A673 (cell line): ENCODE data around the gene UTS2R.

Experiments
- EZH2 ChIP-seq: fragments of 200-600 bp; sonication (generic); IDR thresholded peaks from 2 replicates; pipeline ENCODE4 v1.6.1; 2017; ENCODE audit warnings: borderline replicate concordance, low read depth, mild to moderate bottlenecking, mixed read lengths, antibody characterized with exemption, low read length; ENCODE audit not compliant: poor library complexity, severe bottlenecking
- TF ChIP-seq, protein P1 (sequence below): fragments of 300-800, 200-600 bp; sonication (generic); conservative IDR thresholded peaks from 2 replicates; pipeline ENCODE4 v1.5.1; 2017; ENCODE audit warnings: low read depth, mild to moderate bottlenecking, antibody characterized with exemption, low read length, moderate library complexity, mixed read lengths

DNA sequence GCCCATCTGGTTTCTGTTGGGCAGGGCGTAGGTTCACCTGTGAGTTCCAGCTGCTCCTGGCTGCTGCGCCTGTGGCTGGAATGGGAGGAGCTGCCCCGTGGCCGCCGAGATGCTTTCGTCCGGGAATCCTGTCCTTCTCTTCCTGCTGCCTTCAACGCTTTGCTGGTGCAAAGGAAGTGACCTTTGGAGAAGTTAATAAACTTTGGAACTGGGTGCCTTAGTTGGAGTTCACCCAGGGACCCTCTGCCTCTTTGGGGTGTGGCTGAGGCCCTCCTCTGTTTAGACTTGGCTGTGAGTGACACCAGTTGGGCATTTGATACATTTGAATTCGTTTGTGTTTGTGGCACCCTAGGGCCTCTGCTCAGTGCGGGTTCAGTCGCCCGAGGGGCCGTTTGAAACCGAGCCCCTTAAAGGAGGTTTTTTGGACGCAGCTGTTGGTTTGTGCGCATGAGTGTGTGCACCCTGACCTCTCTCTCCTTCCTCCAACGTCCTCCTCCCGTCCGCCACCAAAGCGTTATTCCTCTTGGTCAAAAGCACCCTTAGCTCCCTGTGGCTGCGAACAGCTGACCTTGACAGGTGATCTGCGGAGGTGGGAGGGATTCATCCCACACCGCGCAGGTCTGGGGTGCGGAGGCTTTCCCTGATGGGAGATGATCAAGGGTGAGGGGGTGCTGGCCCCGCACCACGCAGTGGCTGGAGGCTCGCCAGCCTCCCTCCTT, 29.0 kb upstream of the UTS2R start:
- TF ChIP-seq, protein P1, sequence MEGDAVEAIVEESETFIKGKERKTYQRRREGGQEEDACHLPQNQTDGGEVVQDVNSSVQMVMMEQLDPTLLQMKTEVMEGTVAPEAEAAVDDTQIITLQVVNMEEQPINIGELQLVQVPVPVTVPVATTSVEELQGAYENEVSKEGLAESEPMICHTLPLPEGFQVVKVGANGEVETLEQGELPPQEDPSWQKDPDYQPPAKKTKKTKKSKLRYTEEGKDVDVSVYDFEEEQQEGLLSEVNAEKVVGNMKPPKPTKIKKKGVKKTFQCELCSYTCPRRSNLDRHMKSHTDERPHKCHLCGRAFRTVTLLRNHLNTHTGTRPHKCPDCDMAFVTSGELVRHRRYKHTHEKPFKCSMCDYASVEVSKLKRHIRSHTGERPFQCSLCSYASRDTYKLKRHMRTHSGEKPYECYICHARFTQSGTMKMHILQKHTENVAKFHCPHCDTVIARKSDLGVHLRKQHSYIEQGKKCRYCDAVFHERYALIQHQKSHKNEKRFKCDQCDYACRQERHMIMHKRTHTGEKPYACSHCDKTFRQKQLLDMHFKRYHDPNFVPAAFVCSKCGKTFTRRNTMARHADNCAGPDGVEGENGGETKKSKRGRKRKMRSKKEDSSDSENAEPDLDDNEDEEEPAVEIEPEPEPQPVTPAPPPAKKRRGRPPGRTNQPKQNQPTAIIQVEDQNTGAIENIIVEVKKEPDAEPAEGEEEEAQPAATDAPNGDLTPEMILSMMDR = no peak
- TF ChIP-seq EZH2 = no peak
